Measurements from ENCODE around the gene ECHS1.
A peak's percentile ranks its signal among the peaks of the same experiment; 100 is the strongest.

ECHS1 gene

DNA sequence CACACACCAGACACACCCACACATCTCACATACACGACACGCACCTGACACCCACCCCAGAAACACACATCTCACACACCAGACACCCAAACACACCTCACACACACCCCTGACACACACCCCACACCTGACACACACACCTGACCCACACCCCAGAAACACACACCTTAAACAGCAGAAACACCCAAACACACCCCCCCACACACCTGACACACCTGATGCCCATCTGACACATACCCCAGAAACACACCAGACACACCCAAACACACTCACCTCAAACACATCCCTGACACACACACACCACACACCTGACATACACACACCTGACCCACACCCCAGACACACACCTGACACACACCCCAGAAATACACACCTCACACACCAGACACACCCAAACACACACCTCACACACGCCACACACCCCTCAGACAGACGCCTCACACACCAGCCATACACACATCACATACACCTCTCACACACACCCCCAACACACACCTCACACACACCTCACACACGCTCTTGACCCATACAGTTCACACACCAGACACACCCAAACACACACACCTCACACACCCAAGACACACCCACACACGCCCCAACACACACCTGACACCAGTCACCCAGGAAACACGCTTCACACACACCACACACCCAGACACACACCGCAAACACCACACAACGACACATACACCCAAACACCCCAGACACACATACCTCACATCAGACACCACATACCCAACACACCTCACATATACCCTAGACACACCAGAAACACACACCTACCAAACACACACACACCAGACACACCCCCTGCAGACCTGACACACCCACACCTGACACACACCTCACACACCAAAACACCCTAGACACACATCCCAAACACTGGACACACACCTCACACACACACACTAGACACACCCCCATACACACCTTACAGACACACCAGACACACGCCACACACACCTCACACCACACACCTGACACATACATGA lies 34.8 kb downstream of the ECHS1 start:
- TF ChIP-seq, protein P1, sequence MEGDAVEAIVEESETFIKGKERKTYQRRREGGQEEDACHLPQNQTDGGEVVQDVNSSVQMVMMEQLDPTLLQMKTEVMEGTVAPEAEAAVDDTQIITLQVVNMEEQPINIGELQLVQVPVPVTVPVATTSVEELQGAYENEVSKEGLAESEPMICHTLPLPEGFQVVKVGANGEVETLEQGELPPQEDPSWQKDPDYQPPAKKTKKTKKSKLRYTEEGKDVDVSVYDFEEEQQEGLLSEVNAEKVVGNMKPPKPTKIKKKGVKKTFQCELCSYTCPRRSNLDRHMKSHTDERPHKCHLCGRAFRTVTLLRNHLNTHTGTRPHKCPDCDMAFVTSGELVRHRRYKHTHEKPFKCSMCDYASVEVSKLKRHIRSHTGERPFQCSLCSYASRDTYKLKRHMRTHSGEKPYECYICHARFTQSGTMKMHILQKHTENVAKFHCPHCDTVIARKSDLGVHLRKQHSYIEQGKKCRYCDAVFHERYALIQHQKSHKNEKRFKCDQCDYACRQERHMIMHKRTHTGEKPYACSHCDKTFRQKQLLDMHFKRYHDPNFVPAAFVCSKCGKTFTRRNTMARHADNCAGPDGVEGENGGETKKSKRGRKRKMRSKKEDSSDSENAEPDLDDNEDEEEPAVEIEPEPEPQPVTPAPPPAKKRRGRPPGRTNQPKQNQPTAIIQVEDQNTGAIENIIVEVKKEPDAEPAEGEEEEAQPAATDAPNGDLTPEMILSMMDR (conservative IDR thresholded peaks at IDR 0.05; ENCODE audit: low read depth, low read length) = no peak
- no peak overlapping the region for H3K4me3 ChIP-seq (ENCODE audit: low read depth, low read length)
- DNase-seq (ENCODE audit: low read depth) = no peak

DNA sequence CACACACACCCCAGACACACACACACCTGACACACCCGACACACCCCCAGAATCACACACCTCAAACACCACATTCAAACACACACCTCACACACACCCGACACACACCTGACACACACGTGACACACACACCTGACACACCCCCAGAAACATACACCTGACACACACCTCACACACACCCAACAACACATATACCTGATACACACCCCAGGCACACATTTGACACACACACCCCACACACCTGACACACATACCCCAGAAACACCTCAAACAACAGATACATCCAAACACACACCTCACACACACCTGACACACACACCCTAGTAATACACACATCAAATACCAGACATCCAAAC lies 35.8 kb downstream of the ECHS1 start:
- no peak overlapping the region for H3K4me3 ChIP-seq (ENCODE audit: low read depth, low read length)
- TF ChIP-seq, protein P1 (conservative IDR thresholded peaks at IDR 0.05; ENCODE audit: low read depth, low read length) = no peak
- DNase-seq (ENCODE audit: low read depth) = no peak

DNA sequence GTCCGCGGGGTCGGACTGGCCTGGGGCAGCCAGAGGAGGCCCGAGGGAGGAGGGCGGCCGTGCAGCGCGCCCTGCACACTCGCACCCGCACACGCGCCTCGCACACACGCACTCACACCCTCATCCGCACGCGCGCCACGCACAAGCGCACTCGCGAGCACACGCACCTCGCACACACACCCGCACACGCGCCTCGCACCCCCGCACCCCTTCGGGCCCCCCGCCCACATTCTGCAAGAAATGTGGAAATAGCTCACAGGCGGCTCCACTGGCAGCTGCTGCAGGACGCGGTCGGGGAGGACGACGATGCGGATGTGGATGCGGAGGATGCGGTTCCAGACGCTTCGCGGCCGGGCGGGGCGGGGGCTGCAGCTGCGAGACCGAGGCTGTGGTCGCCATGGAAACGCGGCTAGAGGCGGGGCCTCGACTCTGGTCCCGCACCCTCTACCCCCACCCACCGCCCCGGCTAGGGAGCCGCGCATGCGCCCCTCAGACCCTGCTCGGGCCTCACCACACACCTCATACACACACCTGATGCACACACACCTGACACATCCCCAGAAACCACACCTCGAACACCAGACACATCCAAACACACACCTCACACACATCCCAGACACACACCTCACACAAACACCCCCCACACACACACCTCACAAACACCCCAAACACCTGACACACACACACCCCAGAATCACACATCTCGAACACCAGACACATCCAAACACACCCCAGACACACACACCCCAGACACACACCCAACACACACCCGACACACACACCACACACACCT lies 36.4 kb downstream of the ECHS1 start, which contains the start of gene CALY:
CALY (minus strand) TSS at position 320 of the 793 bp plus-strand sequence. CDS start 7,907 bp downstream, outside the sequence.
- DNase-seq (ENCODE audit: low read depth) = no peak
- H3K4me3 ChIP-seq (ENCODE audit: low read depth, low read length) = no peak within 1 kb of the TSS
- TF ChIP-seq, protein P1 (conservative IDR thresholded peaks at IDR 0.05; ENCODE audit: low read depth, low read length) = no peak

DNA sequence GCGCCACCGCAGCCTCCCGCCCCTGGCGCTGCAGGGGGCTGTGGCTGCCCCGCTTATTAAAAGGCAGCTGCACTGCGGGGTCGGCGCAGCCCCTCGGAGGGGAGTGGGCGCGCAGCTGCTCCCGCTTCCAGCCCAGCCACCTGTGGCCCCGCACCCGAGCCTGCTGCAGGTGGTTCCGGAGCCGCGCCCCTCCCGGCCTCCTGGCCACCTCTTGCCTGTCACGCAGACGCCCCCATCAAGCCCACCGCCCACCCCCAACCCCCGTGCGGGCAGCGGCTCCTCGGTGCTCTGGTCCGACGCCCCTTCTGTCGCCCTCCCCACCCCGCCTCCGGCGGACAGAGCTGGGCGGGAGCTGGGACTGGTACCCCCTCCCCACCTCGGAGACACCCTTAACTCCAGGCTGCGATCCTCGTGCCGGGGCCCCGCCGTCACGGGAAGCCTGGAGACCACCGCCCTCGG lies 37.0 kb downstream of the ECHS1 start:
- no peak for DNase-seq (ENCODE audit: low read depth)
- H3K4me3 ChIP-seq (ENCODE audit: low read depth, low read length) = no peak overlapping the region

DNA sequence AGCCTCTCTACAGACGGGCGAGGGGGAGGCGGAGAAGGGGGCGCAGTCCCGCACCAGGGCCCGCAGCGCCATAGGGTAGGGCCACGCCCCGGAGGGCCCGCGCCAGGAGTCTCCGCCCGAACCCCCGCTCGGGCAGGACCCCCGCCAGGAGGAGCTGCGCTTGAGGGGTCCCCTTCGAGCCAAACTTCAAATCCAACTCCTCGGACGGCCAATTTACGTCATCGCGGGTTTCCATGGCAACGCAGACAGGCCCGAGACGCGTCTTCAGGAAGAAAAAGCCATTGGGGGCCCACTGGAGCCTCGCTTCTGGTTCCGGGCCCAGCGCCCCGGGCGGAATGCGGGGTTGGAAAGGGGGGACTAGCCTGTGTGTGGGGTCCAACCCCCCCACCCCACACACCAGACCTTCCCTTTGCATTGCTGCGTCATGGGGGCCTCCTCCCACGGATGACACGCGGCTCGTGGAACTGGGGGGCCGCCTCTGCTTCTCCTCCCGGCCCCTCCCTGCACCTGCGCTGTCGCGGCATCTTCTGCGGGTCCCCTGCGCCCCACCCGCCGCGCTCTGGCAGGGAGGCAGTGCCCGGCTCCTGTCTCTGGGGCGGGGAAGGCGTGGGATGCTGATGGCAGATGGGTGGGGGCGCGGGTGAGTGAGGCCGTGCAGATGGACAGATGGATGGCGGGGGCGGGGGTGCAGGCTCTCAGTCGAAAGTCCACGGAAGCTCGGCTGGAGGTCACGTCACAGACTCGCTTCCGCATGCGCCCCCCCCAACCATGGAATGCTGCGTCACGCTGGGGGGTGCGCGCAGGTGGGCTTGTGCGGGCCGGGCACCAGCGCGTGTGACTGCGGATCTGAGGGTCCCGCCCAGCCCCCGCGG lies 37.7 kb downstream of the ECHS1 start:
- DNase-seq (ENCODE audit: low read depth) = peak; percentile 73
- TF ChIP-seq, protein P1 (conservative IDR thresholded peaks at IDR 0.05; ENCODE audit: low read depth, low read length) = no peak
- H3K4me3 ChIP-seq (ENCODE audit: low read depth, low read length) = peak overlapping the region; percentile 46

More for the DNA sequence above, 37.0 kb downstream of the ECHS1 start:
- TF ChIP-seq, protein P1 (conservative IDR thresholded peaks at IDR 0.05; ENCODE audit: low read depth, low read length) = no peak
